SIG-M5 (cell line): ENCODE data around the gene SYTL5.
"Not testable (repeated sequence)": the region's sequence is repeated elsewhere in the genome, so short reads cannot be mapped to it uniquely, and the experiment has no call there.

Source experiments
- DNase-seq: peaks from one replicate; lab custom pipeline; 2025; lab: John Stamatoyannopoulos, UW

SYTL5 gene

GRCh38 chrX:38006291-38006690 is at the start of gene SYTL5:
Gene SYTL5, plus strand, starts transcription at chrX:38006553. Its CDS starts 27,337 bp downstream, at chrX:38033890.
- no peak for DNase-seq

DNA sequence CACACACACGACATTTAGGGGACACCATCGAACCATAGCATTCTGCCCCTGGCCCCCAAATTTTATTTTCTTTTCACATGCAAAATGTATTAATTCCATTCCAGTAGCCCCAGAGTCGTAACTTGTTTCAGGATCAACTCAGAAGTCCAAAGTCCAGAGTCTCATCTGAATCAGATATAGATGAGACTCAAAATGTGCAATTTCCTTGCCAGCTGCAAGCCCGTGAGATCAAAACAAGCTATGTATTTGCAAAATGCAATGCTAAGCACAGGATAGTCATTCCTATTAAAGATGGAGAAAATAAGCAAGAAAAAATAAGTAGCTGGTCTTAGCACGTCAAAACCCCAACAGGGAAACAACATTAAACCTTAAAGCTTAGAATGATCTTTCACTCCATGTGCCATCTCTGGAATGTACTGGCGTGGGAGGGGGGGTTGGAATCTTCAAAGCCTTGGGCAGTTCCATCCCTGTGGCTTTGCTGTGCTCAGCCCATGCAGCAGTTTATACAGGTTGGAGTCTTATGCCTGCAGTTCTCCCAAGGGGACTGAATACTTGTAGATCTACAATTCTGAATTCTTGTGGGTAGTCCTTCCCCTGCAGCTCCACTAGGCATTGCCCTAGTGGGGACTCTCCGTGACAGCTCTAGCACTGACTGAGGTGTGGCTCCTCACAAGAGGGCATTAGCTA is 47.7 kb upstream of the SYTL5 start:
- no peak for DNase-seq

- no peak for DNase-seq
Observed at GRCh38 chrX:37959212-37960021, 46.9 kb upstream of the SYTL5 start.

GRCh38 chrX:37961118-37961517 is 45.2 kb upstream of the SYTL5 start:
- no peak for DNase-seq

- DNase-seq: no peak
Observed at GRCh38 chrX:37967714-37968113, 38.6 kb upstream of the SYTL5 start.

DNA sequence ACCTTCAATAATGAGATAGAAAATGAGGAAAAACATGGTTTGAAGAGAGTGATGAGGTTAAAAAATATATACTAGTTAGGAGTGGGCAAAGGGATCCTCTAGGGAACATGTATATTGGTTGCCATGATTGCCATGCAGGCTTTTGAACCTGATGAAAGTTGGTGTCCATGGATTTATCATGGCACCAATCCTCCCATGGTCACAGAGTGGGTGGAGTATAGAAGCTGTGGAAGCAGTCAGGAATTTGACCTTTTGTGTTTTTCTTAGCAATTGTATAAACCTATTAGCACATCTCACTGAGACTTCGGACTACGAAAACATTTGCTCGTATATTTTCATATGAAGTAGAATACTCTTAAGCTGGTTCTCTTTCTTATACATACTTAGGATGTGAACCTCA is 30.9 kb upstream of the SYTL5 start:
- DNase-seq: no peak

DNA sequence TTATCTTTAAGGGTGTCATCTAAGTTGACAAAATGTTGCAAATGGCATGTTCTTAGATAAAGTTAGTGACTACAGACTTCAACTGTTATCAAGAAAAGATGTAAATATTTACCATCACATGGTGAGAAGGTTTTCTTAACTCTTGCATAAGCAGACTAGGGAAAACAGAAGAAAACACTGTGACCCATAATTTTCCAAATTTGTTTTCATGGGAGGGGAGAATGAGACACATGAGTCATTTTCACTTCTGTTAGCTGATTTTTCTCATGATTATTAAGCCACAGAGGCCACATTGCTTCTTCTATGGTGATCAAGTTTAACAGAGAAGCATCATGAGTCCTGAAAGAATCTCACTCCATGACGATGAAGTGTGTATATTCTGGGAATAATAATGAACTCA is 30.2 kb upstream of the SYTL5 start:
- DNase-seq: no peak

DNA sequence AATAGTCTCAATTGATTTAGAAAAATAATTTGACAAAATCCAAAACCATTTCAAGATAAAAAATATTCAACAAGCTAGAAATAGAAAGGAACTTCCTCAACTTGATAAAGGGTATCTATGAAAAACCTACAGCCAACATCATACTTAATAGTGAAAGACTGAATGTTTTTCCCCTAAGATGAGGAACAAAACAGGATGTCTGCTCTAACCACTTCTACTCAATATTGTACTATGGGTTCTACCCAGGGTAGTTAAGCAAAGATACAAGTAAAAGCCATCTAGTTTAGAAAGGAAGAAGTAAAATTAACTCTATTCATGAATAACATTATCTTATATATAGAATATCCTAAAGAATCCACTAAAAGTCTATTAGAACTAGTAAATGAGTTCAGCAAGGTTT is 21.5 kb upstream of the SYTL5 start:
- DNase-seq: no peak

DNA sequence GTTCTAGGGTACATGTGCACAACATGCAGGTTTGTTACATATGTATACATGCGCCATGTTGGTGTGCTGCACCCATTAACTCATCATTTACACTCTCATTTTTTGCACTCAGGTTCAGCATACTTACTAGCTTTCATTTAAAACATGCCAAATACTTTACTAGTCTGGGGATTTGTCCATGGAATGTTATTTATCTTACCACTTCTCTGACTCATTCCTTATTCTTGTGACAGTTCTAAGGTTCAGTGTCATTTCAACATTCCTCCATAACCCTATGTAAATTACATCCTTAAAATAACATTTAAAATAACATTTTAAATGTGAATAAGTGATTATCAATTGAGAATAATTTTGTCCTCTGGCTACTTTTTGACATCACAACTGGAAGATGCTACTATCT is 19.5 kb upstream of the SYTL5 start:
- DNase-seq: no peak

GRCh38 chrX:37989304-37989703 is 17.0 kb upstream of the SYTL5 start:
- DNase-seq: no peak

DNA sequence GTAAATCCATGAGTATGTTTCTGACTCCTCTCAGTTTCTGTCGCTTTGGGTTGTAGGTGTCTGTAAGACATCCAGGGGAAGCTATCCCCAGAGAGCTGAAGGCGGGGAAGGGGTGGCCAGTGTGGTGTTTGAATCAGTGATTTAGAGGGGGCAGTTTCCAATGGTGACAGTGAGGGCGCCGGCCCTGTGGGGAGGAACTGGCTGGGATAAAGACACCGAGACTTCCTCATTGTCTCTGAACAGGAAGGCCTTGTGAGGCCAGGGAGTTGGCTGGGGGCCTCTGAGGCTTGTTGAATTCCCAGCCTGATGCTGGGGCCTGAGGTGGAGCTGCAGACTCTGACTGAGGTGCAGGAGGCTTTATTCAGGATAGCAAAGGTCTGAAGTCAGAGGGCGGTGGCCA is 15.1 kb upstream of the SYTL5 start:
- not testable (repeated sequence) for DNase-seq

- no peak for DNase-seq
Observed at GRCh38 chrX:37993176-37993575, 13.2 kb upstream of the SYTL5 start.

DNA sequence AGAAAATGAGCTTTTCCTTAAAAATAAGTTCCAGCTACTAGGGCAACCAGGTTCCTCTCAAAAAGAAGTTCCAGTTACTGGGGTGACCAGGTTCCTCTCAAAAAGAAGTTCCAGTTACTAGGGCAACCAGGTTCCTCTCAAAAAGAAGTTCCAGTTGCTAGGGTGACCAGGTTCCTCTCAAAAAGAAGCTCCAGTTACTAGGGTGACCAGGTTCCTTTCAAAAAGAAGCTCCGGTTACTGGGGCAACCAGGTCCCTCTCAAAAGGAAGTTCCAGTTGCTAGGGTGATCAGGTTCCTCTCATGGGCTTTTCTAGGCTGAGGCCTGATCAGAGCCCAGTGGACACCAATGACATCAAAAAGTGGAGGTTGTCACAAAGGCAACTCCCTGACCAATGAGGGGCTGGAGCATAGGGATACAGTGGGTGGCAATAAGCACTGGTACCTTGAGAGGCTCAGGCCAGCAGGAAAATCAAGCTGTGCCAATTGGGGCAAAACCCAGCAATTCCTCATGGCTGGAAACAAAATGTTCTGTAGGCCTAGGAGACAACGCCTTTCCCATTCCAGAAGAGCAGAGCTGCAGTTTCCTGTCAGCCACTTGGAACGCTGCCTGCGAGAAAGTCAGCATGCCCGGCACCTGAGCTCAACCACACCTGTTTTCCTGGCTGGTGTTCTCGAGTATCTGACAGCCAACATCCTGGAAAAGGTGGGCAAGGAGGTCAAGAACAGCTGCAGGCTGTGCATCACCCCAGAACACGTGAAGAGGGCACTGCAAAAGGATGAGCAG is 12.3 kb upstream of the SYTL5 start:
- no peak for DNase-seq

GRCh38 chrX:37995428-37995827 is 10.9 kb upstream of the SYTL5 start:
- no peak for DNase-seq

DNA sequence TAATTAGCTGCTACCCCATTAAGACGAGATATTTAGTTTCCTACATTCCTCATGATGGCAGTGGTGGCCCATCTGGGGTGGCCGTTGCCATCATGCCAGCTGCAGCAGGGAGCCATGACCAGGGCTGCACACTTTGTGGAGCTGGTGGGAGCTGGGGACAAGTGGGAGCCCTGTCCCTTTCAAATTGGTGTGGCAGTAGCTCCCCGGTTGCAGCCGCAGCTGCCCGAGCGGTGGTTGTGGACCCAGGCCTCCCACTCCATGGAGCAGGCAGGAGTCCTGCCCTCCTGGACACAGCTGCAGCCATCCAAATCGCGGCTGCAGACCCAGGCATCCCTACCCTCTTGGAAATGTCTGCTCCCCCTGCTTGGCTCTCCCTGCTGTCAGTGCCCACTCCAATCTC is 9.3 kb upstream of the SYTL5 start:
- no peak for DNase-seq

GRCh38 chrX:37998586-37999262 is 7.6 kb upstream of the SYTL5 start:
- DNase-seq: no peak

GRCh38 chrX:38000706-38001105 is 5.6 kb upstream of the SYTL5 start:
- DNase-seq: no peak

- DNase-seq: no peak
Observed at GRCh38 chrX:38004046-38004445, 2.3 kb upstream of the SYTL5 start.

DNA sequence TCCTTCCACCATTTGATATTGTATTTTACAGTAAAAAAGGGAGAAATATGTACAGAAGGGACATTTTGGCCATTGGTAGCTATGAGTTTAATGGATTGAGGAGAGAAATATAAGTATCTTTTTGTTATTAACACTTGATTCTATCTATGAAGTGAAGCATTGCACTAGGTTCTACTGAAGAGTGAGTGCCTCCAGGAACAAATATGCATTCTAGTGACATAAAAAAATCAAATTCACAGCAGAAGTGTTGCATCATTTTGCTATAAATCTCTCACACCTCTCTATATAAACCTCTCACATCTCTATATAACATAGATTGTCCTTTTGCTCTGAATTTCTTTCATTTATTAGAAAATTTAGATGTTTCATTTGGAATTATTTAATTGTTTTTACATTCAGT is 425 bp downstream of the SYTL5 start:
- DNase-seq: no peak

GRCh38 chrX:38008658-38009057 is 2.3 kb downstream of the SYTL5 start:
- DNase-seq: no peak

DNA sequence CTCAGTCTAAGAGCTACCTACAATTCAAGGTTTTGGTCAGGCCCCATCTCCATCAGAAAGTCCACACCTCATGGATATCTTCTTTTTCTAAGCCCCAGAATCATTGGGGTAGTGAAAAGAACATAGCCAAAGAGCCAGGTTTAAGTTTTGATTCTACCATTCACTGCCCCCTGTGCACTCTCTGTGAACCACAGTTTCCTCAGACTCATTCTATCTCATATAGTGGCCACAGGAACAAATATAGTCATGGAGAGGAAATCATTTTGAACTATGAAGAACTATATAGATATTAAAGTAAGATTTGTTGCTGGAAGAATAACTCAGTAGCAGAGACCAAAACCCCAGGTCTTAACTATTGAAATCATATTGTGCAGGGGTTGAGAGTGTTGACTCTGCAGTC is 3.3 kb downstream of the SYTL5 start:
- no peak for DNase-seq

- DNase-seq: no peak
Observed at GRCh38 chrX:38018766-38019425, 12.5 kb downstream of the SYTL5 start.
